Peyer's patch (tissue), 4 donors: Measurements from ENCODE around the gene KIFC3.

ENCODE experiments used
- CTCF ChIP-seq, 6 experiments: fragments of 450-650 bp in 4 of 6; fragments of 200-600 bp in 2 of 6; sonication (generic) in 1 of 6; IDR thresholded peaks; one replicate each; pipeline ENCODE4 v1.5.1; 2017 to 2019; ENCODE audit warnings: antibody characterized with exemption in 6 of 6, mild to moderate bottlenecking in 3 of 6, moderate library complexity in 1 of 6
- POLR2A ChIP-seq, 2 donors: fragments of 450-650 bp; IDR thresholded peaks; one replicate each; pipeline ENCODE4 v1.5.1; 2017; ENCODE audit warnings: antibody characterized with exemption in 2 of 2, mild to moderate bottlenecking in 2 of 2, moderate library complexity in 2 of 2

GRCh38 chr16:57802341-57803133, at the start of gene KIFC3:
- TF ChIP-seq CTCF (IDR thresholded peaks at IDR 0.05), result peak in 3 of 6 experiments; percentile 41 to 57 (median 49)
- no peak for TF ChIP-seq POLR2A (IDR thresholded peaks at IDR 0.05)
